Stimulated activated CD4-positive, alpha-beta T cell treated with anti-CD3 and anti-CD28 coated beads, Interleukin-2, amount 100 ng/mL, for 24 hours (primary cell): ENCODE data around the gene STEAP2.

Source experiments
- DNase-seq, 2 donors: peaks; one replicate each; pipeline ENCODE4 v3.0.0-alpha.2; 2020

STEAP2 gene

GRCh38 chr7:90194911-90195809 lies 16.4 kb upstream of the STEAP2 start:
- no peak for DNase-seq

GRCh38 chr7:90201500-90202195 lies 9.9 kb upstream of the STEAP2 start:
- no peak for DNase-seq

DNA sequence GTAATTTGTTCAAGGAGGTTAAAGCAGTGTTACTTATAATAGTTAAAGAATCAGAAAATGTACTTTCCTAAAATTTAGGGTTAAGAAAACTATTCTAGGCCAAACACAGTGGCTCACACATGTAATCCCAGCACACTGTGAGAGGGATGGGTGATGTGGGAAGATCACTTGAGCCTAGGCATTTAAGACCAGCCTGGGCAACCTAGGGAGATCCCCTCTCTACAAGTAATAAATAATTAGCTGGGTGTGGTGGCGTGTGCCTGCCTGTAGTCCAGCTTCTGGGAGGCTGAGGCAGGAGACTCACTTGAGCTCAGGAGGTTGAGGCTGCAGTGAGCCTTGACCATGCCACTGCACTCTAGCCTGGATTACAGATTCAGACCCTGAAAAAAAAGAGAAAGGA lies 3.6 kb upstream of the STEAP2 start:
- DNase-seq, result no peak

DNA sequence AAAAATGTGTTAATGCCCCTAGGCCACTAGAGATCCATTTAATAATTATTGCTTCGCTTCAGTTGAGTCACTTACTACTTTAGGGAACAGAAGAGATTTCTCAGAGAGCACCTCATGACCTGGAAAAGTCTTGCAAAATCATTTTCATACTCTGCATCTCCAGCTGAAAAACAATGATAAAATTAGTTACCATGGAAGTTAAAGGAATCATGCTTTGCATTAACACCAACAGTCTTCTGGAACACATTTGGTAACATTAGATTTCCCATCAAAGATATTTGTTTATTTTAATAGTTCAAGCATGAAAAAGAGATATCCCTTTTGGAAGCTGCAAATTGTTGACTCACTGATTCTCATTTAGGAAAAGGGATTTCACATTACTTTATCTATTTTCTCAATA lies 1.8 kb upstream of the STEAP2 start:
- DNase-seq, result no peak

- DNase-seq, result no peak
Measured at GRCh38 chr7:90210475-90210874, 1.1 kb upstream of the STEAP2 start.

DNA sequence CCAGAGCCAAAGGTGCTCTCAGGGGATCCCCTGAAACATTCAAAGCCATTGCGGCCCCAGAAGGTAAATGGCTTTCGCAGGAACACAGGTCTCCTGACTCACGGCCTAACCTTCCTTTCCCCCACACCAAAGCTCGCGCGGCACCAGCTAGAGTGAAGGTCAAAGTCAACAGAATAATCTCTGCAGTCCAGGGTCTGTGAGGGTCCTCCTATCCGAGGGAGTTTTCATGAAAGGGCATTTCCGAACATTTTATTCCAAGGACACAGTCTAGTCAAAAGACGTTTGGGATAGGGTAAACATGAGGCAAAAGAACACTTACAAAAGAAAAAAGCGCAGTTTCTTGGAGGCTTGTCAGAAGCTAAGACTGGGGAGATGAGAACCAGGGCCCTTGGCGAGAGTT lies 559 bp upstream of the STEAP2 start:
- DNase-seq, result no peak

GRCh38 chr7:90212149-90212495 lies 582 bp downstream of the STEAP2 start:
- no peak for DNase-seq

DNA sequence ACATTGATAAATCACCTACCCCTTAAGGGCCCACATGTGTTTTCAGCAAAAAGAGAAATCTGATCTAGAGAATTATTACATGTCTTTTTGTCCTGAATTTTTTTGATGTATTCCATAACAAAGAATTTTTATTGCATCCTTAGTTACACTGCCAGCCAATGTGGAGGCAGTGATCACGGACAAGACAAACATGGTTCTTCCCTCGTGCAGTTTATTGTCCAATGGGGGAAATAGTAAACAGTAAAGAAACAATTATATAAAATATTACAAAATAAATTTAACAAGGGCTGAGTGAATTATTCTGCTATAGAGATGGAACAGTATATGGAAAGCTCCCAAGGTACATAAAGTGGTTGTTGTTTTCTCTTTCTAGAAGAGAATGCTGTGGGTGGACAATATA lies 2.0 kb downstream of the STEAP2 start:
- no peak for DNase-seq

DNA sequence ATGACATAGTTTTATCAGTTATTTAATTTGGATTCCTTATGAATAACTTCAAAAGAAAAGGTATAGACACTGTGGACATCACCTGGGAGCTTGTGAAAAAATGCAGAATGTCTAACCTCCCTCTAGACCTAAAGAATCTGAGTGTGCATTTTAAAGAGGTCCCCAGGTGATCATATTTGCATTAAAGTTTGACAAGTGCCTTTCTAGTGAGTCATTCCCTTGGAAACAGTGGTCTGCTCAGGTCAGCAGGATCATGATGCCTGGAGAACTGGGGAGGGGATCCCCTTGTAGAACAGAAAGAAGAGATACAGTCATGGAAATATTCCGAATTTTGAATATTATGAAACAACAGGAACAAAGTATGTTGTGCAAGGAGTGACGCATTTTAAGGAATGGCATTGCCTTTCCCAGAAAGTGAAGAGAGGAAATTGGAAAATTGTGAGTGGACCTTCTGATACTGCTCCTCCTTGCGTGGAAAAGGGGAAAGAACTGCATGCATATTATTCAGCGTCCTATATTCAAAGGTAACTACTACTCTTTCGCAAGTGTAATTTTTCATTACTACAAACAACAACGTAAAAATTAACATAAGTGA lies 4.6 kb downstream of the STEAP2 start:
- DNase-seq, result no peak

DNA sequence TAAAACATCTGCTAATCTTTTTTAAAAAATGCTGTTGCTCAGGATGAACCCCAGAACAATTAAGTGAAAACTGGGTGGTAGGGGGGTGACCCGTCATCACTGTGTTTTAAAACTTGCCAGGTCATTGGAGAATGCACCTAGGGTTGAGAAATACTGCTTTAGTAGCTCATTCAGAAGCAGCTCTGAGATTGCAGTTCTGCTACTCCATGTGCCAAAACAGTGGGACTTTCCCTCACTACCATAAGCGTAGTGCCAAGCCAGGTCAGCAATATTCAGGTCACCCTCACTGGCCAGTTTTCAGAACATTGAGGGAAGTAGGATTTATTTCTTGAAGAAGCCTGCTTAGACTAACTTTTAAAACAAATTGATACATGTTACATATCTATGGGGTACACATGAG lies 5.2 kb downstream of the STEAP2 start:
- no peak for DNase-seq

- no peak for DNase-seq
Measured at GRCh38 chr7:90222390-90222789, 10.8 kb downstream of the STEAP2 start.

- no peak for DNase-seq
Measured at GRCh38 chr7:90222811-90223725, 11.5 kb downstream of the STEAP2 start.

DNA sequence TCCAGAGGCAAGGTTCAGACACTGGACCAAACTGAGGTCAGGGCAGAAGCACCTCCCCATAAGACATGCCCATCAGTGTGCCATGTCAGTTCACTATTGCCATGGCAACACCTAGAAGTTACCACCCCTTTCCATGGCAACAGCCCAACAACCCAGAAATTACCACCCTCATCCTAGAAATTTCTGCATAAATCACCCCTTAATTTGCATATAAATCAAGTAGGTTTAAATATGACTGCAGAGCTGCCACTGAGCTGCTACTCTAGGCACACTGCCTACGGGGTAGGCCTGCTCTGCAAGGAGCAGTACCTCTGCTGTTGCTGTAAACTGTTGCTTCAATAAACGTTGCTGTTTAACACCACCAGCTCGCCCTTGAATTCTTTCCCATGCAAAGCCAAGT lies 12.7 kb downstream of the STEAP2 start:
- DNase-seq, result no peak

- DNase-seq, result no peak
Measured at GRCh38 chr7:90225181-90225580, 13.6 kb downstream of the STEAP2 start.

DNA sequence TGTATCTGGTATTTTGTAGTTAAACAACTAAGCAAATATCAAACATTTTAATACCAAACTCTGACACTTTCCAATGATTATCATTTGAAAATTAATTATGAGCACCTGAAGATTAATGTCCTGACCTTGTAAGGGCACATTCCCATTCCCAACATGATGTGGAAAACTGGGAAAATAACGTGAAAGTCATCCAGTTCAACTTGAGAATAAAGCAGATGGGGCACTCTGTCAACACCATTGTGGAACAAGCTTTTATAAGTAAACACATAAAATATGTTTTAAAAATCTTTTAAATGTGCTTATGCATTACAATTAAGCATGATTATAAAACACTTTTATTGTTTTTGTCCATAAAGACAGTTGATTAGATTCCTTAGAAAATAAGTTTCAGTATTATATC lies 14.1 kb downstream of the STEAP2 start:
- DNase-seq, result no peak

DNA sequence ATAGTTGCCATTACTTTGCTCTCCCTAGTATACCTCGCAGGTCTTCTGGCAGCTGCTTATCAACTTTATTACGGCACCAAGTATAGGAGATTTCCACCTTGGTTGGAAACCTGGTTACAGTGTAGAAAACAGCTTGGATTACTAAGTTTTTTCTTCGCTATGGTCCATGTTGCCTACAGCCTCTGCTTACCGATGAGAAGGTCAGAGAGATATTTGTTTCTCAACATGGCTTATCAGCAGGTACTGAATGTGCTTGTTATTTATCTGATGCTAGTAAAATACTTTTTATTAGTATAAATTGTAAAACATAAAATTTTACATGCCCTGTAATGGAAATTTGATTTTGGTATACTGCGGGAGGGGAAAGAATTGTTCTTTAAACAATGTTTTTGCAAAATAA lies 15.7 kb downstream of the STEAP2 start:
- no peak for DNase-seq

DNA sequence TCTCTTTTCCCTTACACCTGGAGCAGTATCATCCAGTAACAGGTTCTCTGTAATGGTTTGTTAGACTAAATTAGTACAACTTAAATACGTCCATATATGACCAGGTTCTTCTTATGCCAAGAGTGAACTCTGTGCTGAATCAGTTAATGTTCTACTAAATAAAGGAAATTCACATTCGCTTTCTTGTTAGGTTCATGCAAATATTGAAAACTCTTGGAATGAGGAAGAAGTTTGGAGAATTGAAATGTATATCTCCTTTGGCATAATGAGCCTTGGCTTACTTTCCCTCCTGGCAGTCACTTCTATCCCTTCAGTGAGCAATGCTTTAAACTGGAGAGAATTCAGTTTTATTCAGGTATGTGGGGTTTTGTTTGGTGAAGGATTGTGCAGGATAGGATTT lies 18.1 kb downstream of the STEAP2 start:
- DNase-seq, result no peak

- no peak for DNase-seq
Measured at GRCh38 chr7:90230834-90231233, 19.3 kb downstream of the STEAP2 start.

- no peak for DNase-seq
Measured at GRCh38 chr7:90231304-90231703, 19.8 kb downstream of the STEAP2 start.

GRCh38 chr7:90232430-90232829 lies 20.9 kb downstream of the STEAP2 start:
- DNase-seq, result no peak

DNA sequence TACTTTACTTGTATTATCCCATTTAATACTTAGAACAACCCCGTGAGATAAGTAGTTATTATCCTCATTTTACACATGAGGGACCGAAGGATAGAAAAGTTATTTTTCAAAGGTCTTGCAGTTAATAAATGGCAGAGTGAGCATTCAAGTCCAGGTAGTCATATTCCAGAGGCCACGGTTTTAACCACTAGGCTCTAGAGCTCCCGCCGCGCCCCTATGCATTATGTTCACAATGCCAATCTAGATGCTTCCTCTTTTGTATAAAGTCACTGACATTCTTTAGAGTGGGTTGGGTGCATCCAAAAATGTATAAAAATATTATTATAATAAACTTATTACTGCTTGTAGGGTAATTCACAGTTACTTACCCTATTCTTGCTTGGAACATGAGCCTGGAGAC lies 22.0 kb downstream of the STEAP2 start:
- DNase-seq, result no peak

- DNase-seq, result no peak
Measured at GRCh38 chr7:90236721-90237289, 25.3 kb downstream of the STEAP2 start.

DNA sequence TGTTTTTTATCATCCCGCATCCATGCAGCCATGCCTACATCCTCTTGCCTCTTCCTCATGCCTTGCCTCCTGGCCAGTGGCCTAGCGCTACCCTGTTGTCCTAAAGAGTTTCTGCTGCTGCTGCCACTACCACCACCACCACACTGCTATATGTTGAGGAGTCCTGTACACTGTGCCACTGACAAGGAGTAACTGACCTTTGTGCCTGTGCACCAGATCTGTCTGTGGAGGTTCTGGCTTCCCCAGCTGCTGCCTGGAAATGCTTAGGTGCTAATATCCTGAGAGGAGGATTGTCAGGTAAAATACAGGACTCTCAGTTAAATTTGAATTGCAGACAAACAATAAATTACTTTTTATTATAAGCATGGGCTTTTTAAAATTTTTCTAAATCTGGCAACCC lies 26.5 kb downstream of the STEAP2 start:
- DNase-seq, result no peak
